Loucy (cell line): ENCODE data around the gene KNG1.
"Not testable (repeated sequence)": the region's sequence is repeated elsewhere in the genome, so short reads cannot be mapped to it uniquely, and the experiment has no call there.

Experiments
- H2AFZ ChIP-seq: fragments of 200-600 bp; sonication (generic); 2 replicates; pipeline ENCODE4 v1.6.0; 2016; ENCODE audit warnings: antibody characterized with exemption, mild to moderate bottlenecking, low read length, moderate library complexity
- H3F3A ChIP-seq: fragments of 200-600 bp; 2 replicates; pipeline ENCODE4 v1.6.0; 2016; ENCODE audit warnings: antibody characterized with exemption, low read depth, mild to moderate bottlenecking
- H3K27me3 ChIP-seq: fragments of 200-600 bp; sonication (generic); 2 replicates; pipeline ENCODE4 v1.6.1; 2014; ENCODE audit warnings: low read length, mild to moderate bottlenecking; ENCODE audit not compliant: insufficient read depth, poor library complexity, severe bottlenecking
- H3K36me3 ChIP-seq: fragments of 200-600 bp; sonication (generic); 2 replicates; pipeline ENCODE4 v1.6.1; 2016; ENCODE audit warnings: low read length; ENCODE audit not compliant: insufficient read depth
- H3K4me1 ChIP-seq: fragments of 200-600 bp; sonication (generic); 2 replicates; pipeline ENCODE4 v1.5.1; 2014; ENCODE audit warnings: low read length, mild to moderate bottlenecking; ENCODE audit not compliant: insufficient read depth, poor library complexity, severe bottlenecking
- H3K4me2 ChIP-seq: fragments of 200-600 bp; sonication (generic); 2 replicates; pipeline ENCODE4 v1.6.0; 2014; ENCODE audit warnings: antibody characterized with exemption, low read length, low read depth, mild to moderate bottlenecking; ENCODE audit not compliant: poor library complexity, severe bottlenecking
- H3K4me3 ChIP-seq: fragments of 200-600 bp; sonication (generic); 2 replicates; pipeline ENCODE4 v1.5.1; 2014; ENCODE audit warnings: low read length, mild to moderate bottlenecking, mixed read lengths; ENCODE audit not compliant: poor library complexity, severe bottlenecking
- H3K79me2 ChIP-seq: fragments of 200-600 bp; sonication (generic); 2 replicates; pipeline ENCODE4 v1.6.1; 2014; ENCODE audit warnings: low read length; ENCODE audit not compliant: insufficient read depth
- H3K9ac ChIP-seq: fragments of 200-600 bp; sonication (generic); 2 replicates; pipeline ENCODE4 v1.6.0; 2014; ENCODE audit warnings: mild to moderate bottlenecking, low read depth, low read length, moderate library complexity; ENCODE audit not compliant: poor library complexity, severe bottlenecking
- H3K9me2 ChIP-seq: fragments of 200-600 bp; sonication (generic); replicated peaks from 2 replicates; pipeline ENCODE4 v1.6.1; 2016; ENCODE audit warnings: low read depth, low read length, mixed read lengths
- H3K9me3 ChIP-seq: fragments of 200-600 bp; sonication (generic); 2 replicates; pipeline ENCODE4 v1.6.1; 2014; ENCODE audit warnings: mild to moderate bottlenecking, antibody characterized with exemption, low read length, low read depth; ENCODE audit not compliant: insufficient read depth
- H4K20me1 ChIP-seq: fragments of 200-600 bp; sonication (generic); 2 replicates; pipeline ENCODE4 v1.6.0; 2014; ENCODE audit warnings: antibody characterized with exemption, low read length, mild to moderate bottlenecking; ENCODE audit not compliant: insufficient read depth, poor library complexity, severe bottlenecking
- EZH2phosphoT487 ChIP-seq: fragments of 200-600 bp; IDR thresholded peaks from 2 replicates; pipeline ENCODE4 v1.6.1; 2018; ENCODE audit warnings: antibody characterized with exemption, mild to moderate bottlenecking, moderate library complexity, borderline replicate concordance
- TF ChIP-seq, protein P1 (sequence below): fragments of 200-600 bp; sonication (generic); conservative IDR thresholded peaks from 2 replicates; pipeline ENCODE4 v1.5.1; 2014; ENCODE audit warnings: mild to moderate bottlenecking, antibody characterized with exemption, low read length

KNG1 gene

DNA sequence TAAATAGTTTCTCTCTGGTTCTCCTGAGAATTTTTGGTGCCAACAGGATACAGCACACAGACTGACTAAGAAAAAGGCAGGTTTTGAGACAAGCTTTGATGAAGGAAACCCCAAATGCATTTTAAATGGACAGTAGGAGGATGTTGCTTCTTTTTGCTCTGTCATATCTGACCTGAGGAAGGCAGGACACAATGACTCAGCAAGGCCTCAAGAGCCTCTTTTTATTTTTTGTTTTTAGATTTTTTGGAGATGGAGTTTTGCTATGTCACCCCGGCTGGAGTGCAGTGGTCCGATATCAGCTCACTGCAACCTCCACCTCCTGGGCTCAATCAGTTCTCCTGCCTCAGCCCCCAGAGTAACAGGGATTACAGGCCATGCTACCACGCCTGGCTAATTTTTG is 16.9 kb upstream of the KNG1 start:
- no peaks in the 10 kb centered on the region for H3K36me3 ChIP-seq
- no peaks in the 10 kb centered on the region for H3K9me2 ChIP-seq
- TF ChIP-seq EZH2phosphoT487: no peak
- TF ChIP-seq, protein P1, sequence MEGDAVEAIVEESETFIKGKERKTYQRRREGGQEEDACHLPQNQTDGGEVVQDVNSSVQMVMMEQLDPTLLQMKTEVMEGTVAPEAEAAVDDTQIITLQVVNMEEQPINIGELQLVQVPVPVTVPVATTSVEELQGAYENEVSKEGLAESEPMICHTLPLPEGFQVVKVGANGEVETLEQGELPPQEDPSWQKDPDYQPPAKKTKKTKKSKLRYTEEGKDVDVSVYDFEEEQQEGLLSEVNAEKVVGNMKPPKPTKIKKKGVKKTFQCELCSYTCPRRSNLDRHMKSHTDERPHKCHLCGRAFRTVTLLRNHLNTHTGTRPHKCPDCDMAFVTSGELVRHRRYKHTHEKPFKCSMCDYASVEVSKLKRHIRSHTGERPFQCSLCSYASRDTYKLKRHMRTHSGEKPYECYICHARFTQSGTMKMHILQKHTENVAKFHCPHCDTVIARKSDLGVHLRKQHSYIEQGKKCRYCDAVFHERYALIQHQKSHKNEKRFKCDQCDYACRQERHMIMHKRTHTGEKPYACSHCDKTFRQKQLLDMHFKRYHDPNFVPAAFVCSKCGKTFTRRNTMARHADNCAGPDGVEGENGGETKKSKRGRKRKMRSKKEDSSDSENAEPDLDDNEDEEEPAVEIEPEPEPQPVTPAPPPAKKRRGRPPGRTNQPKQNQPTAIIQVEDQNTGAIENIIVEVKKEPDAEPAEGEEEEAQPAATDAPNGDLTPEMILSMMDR: no peak
- H3K9ac ChIP-seq: no peak overlapping the region
- H3K9me3 ChIP-seq: no peaks in the 10 kb centered on the region
- H2AFZ ChIP-seq: no peak overlapping the region
- no peak overlapping the region for H3K4me3 ChIP-seq
- H3F3A ChIP-seq: no peaks in the 10 kb centered on the region
- H3K4me1 ChIP-seq: no peaks in the 10 kb centered on the region
- H3K27me3 ChIP-seq: peaks cover 6% of the 10 kb centered on the region
- no peaks in the 10 kb centered on the region for H3K79me2 ChIP-seq
- no peaks in the 10 kb centered on the region for H4K20me1 ChIP-seq
- no peak overlapping the region for H3K4me2 ChIP-seq

DNA sequence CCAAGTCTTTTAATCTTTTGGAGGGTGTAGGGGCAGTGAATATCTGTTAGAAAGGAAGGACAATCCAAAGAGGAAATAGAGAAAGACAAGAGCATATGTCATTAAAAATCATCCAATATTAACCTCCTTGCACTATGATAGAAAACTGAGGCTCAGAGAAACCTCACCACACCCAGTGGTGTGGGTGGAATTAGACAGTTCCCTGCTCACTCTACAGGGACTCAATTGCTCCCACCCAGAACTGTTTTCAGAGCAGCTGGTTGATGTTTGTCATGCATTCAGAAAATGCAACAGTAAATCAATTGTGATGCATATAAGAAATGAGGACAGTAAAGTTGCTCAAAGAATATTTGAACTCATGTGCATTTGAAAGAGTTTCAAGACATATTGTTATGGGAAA is 14.7 kb upstream of the KNG1 start:
- H3K27me3 ChIP-seq, H3K9ac ChIP-seq, H2AFZ ChIP-seq, H3K9me3 ChIP-seq, H3K79me2 ChIP-seq, H3K4me1 ChIP-seq, H3K9me2 ChIP-seq, H3K4me3 ChIP-seq, H3K36me3 ChIP-seq, H4K20me1 ChIP-seq, H3F3A ChIP-seq, H3K4me2 ChIP-seq: not testable (repeated sequence)

DNA sequence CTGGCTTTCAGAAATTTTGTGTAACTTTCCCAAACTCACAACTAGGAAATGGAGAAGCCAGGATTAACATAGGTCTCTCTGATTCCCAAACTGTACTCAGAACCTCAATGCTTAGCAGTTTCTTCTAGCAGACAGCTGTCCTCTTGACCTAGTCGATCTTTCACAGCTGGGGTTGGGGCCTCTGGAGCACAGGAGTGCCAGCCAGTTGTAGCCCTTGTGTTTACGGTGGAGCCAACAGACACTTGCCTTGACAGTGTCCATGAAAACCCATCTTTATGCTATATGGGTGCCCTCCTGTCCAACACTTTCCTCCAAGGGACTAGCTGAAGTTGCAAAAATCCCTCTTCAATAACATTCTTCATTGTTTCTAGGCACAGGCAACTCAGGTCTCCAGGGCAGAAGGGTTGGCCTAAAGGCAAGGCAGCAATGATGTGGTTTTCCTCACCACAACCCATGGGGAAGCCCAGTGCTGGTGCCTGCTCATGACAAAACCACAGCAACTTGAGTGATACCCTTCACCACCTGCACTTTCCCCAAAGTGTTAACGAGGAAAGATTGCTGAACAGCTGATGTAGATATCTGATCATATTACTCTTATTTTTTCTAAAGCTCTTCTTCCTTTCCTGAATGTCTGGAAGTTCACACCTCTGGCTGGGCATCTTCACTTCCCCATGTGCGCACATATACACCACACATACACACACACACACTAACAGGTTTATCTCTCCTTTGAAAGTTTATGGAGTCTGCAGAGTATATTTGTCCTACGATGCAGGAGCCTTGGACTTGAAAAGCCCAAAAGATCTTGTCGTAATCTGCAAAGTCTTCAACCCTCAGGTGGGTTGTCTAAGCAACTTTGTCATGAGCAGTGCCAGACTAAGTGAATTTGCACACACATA is 11.0 kb upstream of the KNG1 start:
- Histone ChIP-seq H3F3A (no peaks in the 10 kb centered on the region), H3K4me2 (peak overlapping the region; percentile 41), H3K4me3 (no peak overlapping the region), H3K9me3 (no peaks in the 10 kb centered on the region), H3K4me1 (peaks cover 10% of the 10 kb centered on the region), H2AFZ (no peak overlapping the region), H3K79me2 (no peaks in the 10 kb centered on the region), H3K27me3 (peaks cover 23% of the 10 kb centered on the region), H3K9ac (no peak overlapping the region), H3K36me3 (no peaks in the 10 kb centered on the region), H4K20me1 (no peaks in the 10 kb centered on the region), H3K9me2 (no peaks in the 10 kb centered on the region)
- no peak for TF ChIP-seq EZH2phosphoT487
- TF ChIP-seq, protein P1: no peak
